T-helper 2 cell treated with Interferon-gamma antibody and Interleukin-4, amounts not matched to agents 5 μg/mL and 100 μg/mL, for 36 hours (primary cell): Measurements from ENCODE around the gene SLC39A8.

Source experiments
- DNase-seq: peaks from one replicate; pipeline ENCODE4 v3.0.0; 2021; ENCODE audit warnings: low spot score
- H3K27ac Mint-ChIP-seq: one replicate; pipeline ENCODE4 v1.8.0; 2021; ENCODE audit warnings: mild to moderate bottlenecking, mixed read lengths
- H3K27me3 Mint-ChIP-seq: one replicate; pipeline ENCODE4 v1.8.0; 2021; ENCODE audit warnings: low read depth, mixed read lengths
- H3K36me3 Mint-ChIP-seq: one replicate; pipeline ENCODE4 v1.8.0; 2021; ENCODE audit warnings: low read depth, mixed read lengths
- H3K4me1 Mint-ChIP-seq: one replicate; pipeline ENCODE4 v1.8.0; 2021; ENCODE audit warnings: low read depth, mixed read lengths
- H3K4me3 Mint-ChIP-seq: one replicate; pipeline ENCODE4 v1.8.0; 2022; ENCODE audit warnings: mild to moderate bottlenecking, moderate library complexity, mixed read lengths
- H3K9me3 Mint-ChIP-seq: one replicate; pipeline ENCODE4 v1.8.0; 2021; ENCODE audit warnings: mixed read lengths

The SLC39A8 gene

GRCh38 chr4:102218656-102219055, 126.6 kb downstream of the SLC39A8 start:
- Mint-ChIP-seq H3K27ac (no peak overlapping the region), H3K4me3 (no peak overlapping the region), H3K9me3 (no peaks in the 10 kb centered on the region), H3K4me1 (no peaks in the 10 kb centered on the region), H3K27me3 (peaks cover 15% of the 10 kb centered on the region), H3K36me3 (no peaks in the 10 kb centered on the region)
- no peak for DNase-seq

- no peak overlapping the region for H3K4me3 Mint-ChIP-seq
- H3K27me3 Mint-ChIP-seq = peaks cover 15% of the 10 kb centered on the region
- no peaks in the 10 kb centered on the region for H3K36me3 Mint-ChIP-seq
- H3K4me1 Mint-ChIP-seq = no peaks in the 10 kb centered on the region
- DNase-seq = no peak
- no peaks in the 10 kb centered on the region for H3K9me3 Mint-ChIP-seq
- no peak overlapping the region for H3K27ac Mint-ChIP-seq
Observed at GRCh38 chr4:102217775-102218355, 127.4 kb downstream of the SLC39A8 start.

- DNase-seq = no peak
- H3K4me3 Mint-ChIP-seq = no peak overlapping the region
- no peaks in the 10 kb centered on the region for H3K36me3 Mint-ChIP-seq
- H3K4me1 Mint-ChIP-seq = no peaks in the 10 kb centered on the region
- H3K9me3 Mint-ChIP-seq = no peaks in the 10 kb centered on the region
- H3K27me3 Mint-ChIP-seq = peaks cover 15% of the 10 kb centered on the region
- no peak overlapping the region for H3K27ac Mint-ChIP-seq
Observed at GRCh38 chr4:102217345-102217744, 127.9 kb downstream of the SLC39A8 start.

- no peak for DNase-seq
- H3K27ac Mint-ChIP-seq = no peak overlapping the region
- H3K9me3 Mint-ChIP-seq = no peaks in the 10 kb centered on the region
- H3K4me3 Mint-ChIP-seq = no peak overlapping the region
- H3K36me3 Mint-ChIP-seq = no peaks in the 10 kb centered on the region
- H3K4me1 Mint-ChIP-seq = no peaks in the 10 kb centered on the region
- peaks cover 15% of the 10 kb centered on the region for H3K27me3 Mint-ChIP-seq
Observed at GRCh38 chr4:102216666-102217065, 128.6 kb downstream of the SLC39A8 start.

GRCh38 chr4:102213031-102213430, 132.3 kb downstream of the SLC39A8 start:
- H3K4me1 Mint-ChIP-seq = no peaks in the 10 kb centered on the region
- H3K9me3 Mint-ChIP-seq = peaks cover 3% of the 10 kb centered on the region
- H3K27ac Mint-ChIP-seq = no peak overlapping the region
- H3K4me3 Mint-ChIP-seq = no peak overlapping the region
- peaks cover 6% of the 10 kb centered on the region for H3K27me3 Mint-ChIP-seq
- no peak for DNase-seq
- H3K36me3 Mint-ChIP-seq = no peaks in the 10 kb centered on the region
